ENCODE measurements around the gene RERE.

The RERE gene

DNA sequence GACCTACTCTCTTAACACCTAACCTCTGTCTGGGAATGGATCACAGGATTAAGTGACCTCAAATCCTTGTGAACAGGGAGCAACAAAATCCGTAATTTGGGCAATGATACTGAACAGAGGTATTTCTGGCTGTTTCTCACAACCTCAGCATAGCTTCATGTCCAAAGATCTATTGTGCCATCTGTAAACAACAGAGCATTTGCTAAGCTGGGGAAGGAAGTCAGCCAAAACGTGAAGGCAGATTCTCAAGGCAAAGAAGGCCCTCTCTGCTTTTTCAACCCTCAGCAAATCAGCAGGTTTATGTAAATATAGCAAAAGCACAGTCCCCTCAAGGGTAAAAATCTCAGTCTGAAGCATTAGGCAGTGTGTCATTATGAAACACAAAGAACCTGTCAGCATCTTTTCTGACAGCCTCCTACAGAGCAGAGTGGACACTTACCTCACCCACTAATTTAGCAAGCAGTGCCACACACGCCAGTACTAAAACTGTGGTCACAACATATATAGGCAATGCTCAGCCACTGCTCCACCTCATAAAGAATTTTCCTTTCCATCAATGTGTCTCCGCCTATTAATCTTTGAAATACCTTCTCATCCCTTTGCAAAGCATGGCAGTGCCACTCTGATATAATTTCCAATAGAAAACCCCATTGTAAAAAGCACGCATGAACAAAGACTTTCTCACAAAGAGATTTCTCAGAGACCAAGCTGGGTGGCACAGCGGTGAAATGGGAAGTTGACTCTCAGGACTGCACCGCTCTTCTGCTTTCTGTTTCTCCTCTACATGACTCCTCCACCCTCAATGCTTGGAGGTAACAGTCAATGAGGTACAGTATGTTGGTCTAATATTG is 188.0 kb downstream of the RERE start (continued):
- TF ChIP-seq ZBTB1 (tag by site-specific recombination; IDR thresholded peaks at IDR 0.05) (no peak), GFI1B (tag by site-specific recombination; IDR thresholded peaks at IDR 0.05) (peak; percentile 100), IKZF3 (tag by site-specific recombination; IDR thresholded peaks at IDR 0.05) (peak; percentile 22; the same call in 1 of the 2 replicates), ZNF558 (tag by site-specific recombination; IDR thresholded peaks at IDR 0.05) (no peak), ZNF660 (tag by site-specific recombination; IDR thresholded peaks at IDR 0.05) (peak; percentile 25; the same call in 1 of the 2 replicates), GLIS1 (tag by site-specific recombination; IDR thresholded peaks at IDR 0.05) (peak; percentile 84), ZNF600 (tag by site-specific recombination; IDR thresholded peaks at IDR 0.05) (peak; percentile 75; the same call in 1 of the 2 replicates), ZNF24 (tag by site-specific recombination; IDR thresholded peaks at IDR 0.05) (peak; percentile 55; the same call in 1 of the 2 replicates), SCRT2 (tag by site-specific recombination; IDR thresholded peaks at IDR 0.05) (peak; percentile 69), SP7 (tag by site-specific recombination; IDR thresholded peaks at IDR 0.05) (peak; percentile 97), ZXDB (tag by site-specific recombination; IDR thresholded peaks at IDR 0.05) (0 out of 2 replicates have a peak, but pooled peaks have one; percentile 19), ZBTB7A (tag by site-specific recombination; IDR thresholded peaks at IDR 0.05; ENCODE audit: low read depth) (no peak), ZBTB17 (tag by site-specific recombination; IDR thresholded peaks at IDR 0.05) (no peak), ZNF585B (tag by site-specific recombination; IDR thresholded peaks at IDR 0.05) (no peak), ZNF843 (tag by site-specific recombination; IDR thresholded peaks at IDR 0.05) (peak; percentile 67; the same call in 1 of the 2 replicates), ZFHX2 (tag by site-specific recombination; conservative IDR thresholded peaks at IDR 0.05) (0 out of 2 replicates have a peak, but pooled peaks have one; percentile 40), BCL11A (tag by site-specific recombination; IDR thresholded peaks at IDR 0.05; ENCODE audit: low read depth) (no peak), SCRT1 (tag by site-specific recombination; IDR thresholded peaks at IDR 0.05; ENCODE audit: borderline replicate concordance) (0 out of 2 replicates have a peak, but pooled peaks have one; percentile 15)

DNA sequence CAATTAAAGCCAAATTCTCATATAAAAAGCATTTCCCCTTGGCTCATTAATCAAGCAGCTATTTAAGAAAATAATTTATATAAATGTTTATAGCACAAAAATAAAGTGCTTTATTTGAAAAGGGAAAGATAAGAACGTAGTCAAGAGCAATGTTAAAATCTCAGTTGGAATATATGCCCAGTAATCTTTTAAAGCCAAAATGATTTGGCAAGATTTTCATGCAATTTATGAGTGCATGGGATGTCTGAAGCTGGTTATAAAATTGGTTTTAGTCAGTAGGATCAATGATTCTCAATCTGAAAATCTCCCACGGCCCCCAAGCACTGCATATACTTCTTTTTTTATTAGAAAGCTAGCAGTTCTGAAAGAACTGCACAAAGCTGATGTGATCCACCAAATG is 188.8 kb downstream of the RERE start:
- no peak overlapping the region for H3K27ac ChIP-seq (ENCODE audit: extremely low read depth, low read depth, low read length)
- peaks cover 13% of the 10 kb centered on the region for H3K4me1 ChIP-seq (ENCODE audit: control insufficient read depth, insufficient read depth, low read length)
- no peak overlapping the region for H3K4me3 ChIP-seq (ENCODE audit: low read depth, low read length)
- no peaks in the 10 kb centered on the region for H3K36me3 ChIP-seq (ENCODE audit: control insufficient read depth in 2 of 2, insufficient read depth in 1 of 2, low read length in 2 of 2)
- TF ChIP-seq ZNF518A (tag by site-specific recombination; conservative IDR thresholded peaks at IDR 0.05; ENCODE audit: low read depth) (no peak), ZNF132 (tag by site-specific recombination; IDR thresholded peaks at IDR 0.05; ENCODE audit: borderline replicate concordance) (no peak), ZFP37 (tag by site-specific recombination; IDR thresholded peaks at IDR 0.05) (no peak), ZNF311 (tag by site-specific recombination; IDR thresholded peaks at IDR 0.05; ENCODE audit: borderline replicate concordance) (no peak), ZNF26 (tag by site-specific recombination; IDR thresholded peaks at IDR 0.05) (no peak), ZNF366 (tag by site-specific recombination; conservative IDR thresholded peaks at IDR 0.05) (no peak), MZF1 (tag by site-specific recombination; IDR thresholded peaks at IDR 0.05; ENCODE audit: borderline replicate concordance) (no peak), ZNF514 (tag by site-specific recombination; IDR thresholded peaks at IDR 0.05) (no peak)
- TF ChIP-seq, protein P1, sequence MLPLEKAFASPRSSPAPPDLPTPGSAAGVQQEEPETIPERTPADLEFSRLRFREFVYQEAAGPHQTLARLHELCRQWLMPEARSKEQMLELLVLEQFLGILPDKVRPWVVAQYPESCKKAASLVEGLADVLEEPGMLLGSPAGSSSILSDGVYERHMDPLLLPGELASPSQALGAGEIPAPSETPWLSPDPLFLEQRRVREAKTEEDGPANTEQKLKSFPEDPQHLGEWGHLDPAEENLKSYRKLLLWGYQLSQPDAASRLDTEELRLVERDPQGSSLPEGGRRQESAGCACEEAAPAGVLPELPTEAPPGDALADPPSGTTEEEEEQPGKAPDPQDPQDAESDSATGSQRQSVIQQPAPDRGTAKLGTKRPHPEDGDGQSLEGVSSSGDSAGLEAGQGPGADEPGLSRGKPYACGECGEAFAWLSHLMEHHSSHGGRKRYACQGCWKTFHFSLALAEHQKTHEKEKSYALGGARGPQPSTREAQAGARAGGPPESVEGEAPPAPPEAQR (tag by site-specific recombination; IDR thresholded peaks at IDR 0.05), result no peak
- ChIA-PET CTCF (interaction anchor here (0.7 to 1.3 kb wide), 5 partner anchors 12 to 220 kb away, joined by 3 to 15 read pairs (median 4); no protein-coding TSS in a partner anchor), POLR2A (interaction anchor here (0.6 kb wide), 1 partner anchor 22 kb away, joined by 4 read pairs; no protein-coding TSS in a partner anchor)
- no peaks in the 10 kb centered on the region for H3K9me3 ChIP-seq (ENCODE audit: control insufficient read depth, insufficient read depth, low read depth, low read length)

All from HEK293 (cell line).